ENCODE results near the gene CCDC150.

The CCDC150 gene

DNA sequence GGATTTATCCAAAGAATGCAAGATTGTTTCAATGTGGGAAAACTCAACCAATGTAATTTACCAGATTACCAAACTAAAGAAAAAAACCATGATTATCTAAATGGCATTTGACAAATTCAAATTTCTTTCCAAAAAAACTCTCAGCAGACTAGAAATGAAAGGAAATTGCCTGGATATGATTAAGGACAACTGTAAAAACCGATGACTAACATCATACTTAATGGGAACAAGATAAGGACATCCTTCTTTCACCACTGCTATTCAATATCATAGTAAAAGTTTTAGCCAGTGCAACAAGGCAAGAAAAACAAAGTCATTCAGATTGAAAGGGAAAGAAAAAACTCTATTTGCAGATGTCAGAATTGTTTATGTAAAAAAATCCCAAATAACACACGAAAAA lies 4.4 kb upstream of the CCDC150 start:
- no peak for DNase-seq (ENCODE audit: low read depth)
- TF ChIP-seq, protein P1, sequence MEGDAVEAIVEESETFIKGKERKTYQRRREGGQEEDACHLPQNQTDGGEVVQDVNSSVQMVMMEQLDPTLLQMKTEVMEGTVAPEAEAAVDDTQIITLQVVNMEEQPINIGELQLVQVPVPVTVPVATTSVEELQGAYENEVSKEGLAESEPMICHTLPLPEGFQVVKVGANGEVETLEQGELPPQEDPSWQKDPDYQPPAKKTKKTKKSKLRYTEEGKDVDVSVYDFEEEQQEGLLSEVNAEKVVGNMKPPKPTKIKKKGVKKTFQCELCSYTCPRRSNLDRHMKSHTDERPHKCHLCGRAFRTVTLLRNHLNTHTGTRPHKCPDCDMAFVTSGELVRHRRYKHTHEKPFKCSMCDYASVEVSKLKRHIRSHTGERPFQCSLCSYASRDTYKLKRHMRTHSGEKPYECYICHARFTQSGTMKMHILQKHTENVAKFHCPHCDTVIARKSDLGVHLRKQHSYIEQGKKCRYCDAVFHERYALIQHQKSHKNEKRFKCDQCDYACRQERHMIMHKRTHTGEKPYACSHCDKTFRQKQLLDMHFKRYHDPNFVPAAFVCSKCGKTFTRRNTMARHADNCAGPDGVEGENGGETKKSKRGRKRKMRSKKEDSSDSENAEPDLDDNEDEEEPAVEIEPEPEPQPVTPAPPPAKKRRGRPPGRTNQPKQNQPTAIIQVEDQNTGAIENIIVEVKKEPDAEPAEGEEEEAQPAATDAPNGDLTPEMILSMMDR (conservative IDR thresholded peaks at IDR 0.05; ENCODE audit: low read depth, low read length), result no peak

GRCh38 chr2:196638765-196639164 lies 750 bp upstream of the CCDC150 start:
- TF ChIP-seq, protein P1 (conservative IDR thresholded peaks at IDR 0.05; ENCODE audit: low read depth, low read length), result no peak
- H3K4me3 ChIP-seq (ENCODE audit: low read length), result peak overlapping the region; percentile 89
- no peak for DNase-seq (ENCODE audit: low read depth)

More for the DNA sequence above, 4.4 kb upstream of the CCDC150 start:
- H3K4me3 ChIP-seq (ENCODE audit: low read length), result no peak overlapping the region

GRCh38 chr2:196640031-196640548 lies 575 bp downstream of the CCDC150 start:
- H3K4me3 ChIP-seq (ENCODE audit: low read length), result peak overlapping the region; percentile 89
- DNase-seq (ENCODE audit: low read depth), result no peak
- TF ChIP-seq, protein P1 (conservative IDR thresholded peaks at IDR 0.05; ENCODE audit: low read depth, low read length), result no peak

DNA sequence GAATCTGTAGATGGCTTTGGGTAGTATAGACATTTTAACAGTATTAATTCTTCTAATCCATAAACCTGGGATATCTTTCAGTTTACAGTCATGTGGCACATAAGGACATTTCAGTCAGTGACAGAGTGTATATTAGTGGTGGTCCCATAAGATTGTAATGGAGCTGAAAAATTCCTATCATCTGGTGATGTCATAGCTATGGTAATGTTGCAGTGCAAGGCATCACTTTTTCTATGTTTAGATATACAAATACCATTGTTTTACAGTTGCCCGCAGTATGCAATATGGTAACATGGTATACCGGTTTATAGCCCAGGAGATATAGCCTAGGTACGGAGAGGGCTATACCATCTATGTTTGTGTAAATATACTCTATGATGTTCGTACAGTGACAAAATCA lies 9.7 kb downstream of the CCDC150 start:
- no peak for DNase-seq (ENCODE audit: low read depth)
- TF ChIP-seq, protein P1 (conservative IDR thresholded peaks at IDR 0.05; ENCODE audit: low read depth, low read length), result no peak

DNA sequence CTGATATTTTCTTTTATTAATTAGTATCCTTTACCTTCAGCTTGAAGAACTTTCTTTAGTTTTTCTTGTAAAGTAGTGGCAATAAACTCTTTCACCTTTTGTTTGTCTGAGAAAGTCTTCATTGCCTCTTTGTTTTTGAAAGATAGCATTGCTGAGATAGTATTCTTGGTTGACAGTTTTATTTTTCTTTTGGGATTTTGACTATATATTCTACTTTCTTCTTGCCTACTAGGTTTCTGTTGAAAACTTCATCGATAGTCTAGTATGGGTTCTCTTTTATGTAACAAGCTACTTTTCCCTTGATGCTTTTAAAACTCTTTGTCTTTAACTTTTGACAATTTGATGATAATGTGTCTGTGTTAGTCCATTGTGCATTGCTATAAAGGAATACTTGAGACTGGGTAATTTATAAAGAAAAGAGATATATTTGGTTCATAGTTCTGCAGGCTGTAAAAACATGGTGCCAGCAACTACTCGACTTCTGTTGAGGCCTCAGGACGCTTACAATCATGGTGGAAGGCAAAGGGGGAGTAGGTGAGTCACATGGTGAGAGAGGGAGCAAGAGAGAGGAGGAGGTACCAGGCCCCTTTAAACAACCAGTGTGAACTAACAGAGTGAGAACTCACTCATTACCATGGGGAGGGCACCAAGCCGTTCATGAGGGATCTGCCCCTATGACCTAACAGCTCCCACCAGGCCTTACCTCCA lies 12.0 kb downstream of the CCDC150 start:
- DNase-seq (ENCODE audit: low read depth), result no peak
- no peak overlapping the region for H3K4me3 ChIP-seq (ENCODE audit: low read length)
- TF ChIP-seq, protein P1 (conservative IDR thresholded peaks at IDR 0.05; ENCODE audit: low read depth, low read length), result no peak

More for the DNA sequence above, 9.7 kb downstream of the CCDC150 start:
- no peak overlapping the region for H3K4me3 ChIP-seq (ENCODE audit: low read length)

DNA sequence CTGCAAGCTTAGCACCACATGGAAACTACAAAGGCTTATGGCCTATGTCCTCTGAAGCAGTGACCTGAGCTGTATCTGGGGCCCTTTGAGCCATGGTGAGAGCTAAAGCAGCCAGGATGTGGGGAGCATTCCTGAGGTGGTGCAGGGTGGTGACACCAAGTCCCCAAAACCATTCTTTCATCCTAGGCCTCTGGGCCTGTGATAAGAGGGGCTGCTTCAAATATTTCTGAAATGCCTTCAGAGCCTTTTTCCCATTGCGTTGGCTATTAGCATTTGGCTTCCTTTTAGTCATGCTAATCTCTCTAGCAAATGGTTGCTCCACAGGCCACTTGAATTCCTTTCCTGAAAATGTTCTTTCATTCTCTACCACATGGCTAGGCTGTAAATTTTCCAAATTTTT lies 13.4 kb downstream of the CCDC150 start:
- no peak for DNase-seq (ENCODE audit: low read depth)
- H3K4me3 ChIP-seq (ENCODE audit: low read length), result no peak overlapping the region
- TF ChIP-seq, protein P1 (conservative IDR thresholded peaks at IDR 0.05; ENCODE audit: low read depth, low read length), result no peak

- H3K4me3 ChIP-seq (ENCODE audit: low read length), result no peak overlapping the region
- TF ChIP-seq, protein P1 (conservative IDR thresholded peaks at IDR 0.05; ENCODE audit: low read depth, low read length), result no peak
- DNase-seq (ENCODE audit: low read depth), result no peak
Measured at GRCh38 chr2:196653843-196654242, 14.3 kb downstream of the CCDC150 start.

Data from retinal pigment epithelial cell (primary cell).